K562 (cell line): ENCODE measurements around the gene ZKSCAN4. TPM values are rescaled to one million over a fixed set of nuclear protein-coding genes. Genes with fewer than 3 reads are reported as not detected.

Source experiments
- ATAC-seq: fragments of 200-7000 bp; cut with Tn5 transposase; 3 replicates; pipeline ENCODE4 v1.9.1; 2020; ENCODE audit warnings: moderate library complexity
- BruUV-seq: library from RNA; stranded (reverse); fragments of 400-500 nt; replicated peaks from 2 replicates; lab custom pipeline; 2021; lab: Mats Ljungman, UMichigan
- CTCF ChIA-PET: fragments of 300-600 bp; formaldehyde crosslinking; extraction: SDS; loops from one replicate; lab custom pipeline; 2021; ENCODE audit warnings: low intra/inter-chr PET ratio; lab: Yijun Ruan, JAX
- POLR2A ChIA-PET: fragments of 300-600, 350-650 bp; sonication (Branson Sonifier 250); formaldehyde crosslinking; extraction: SDS; loops from one replicate; lab custom pipeline; 2021; ENCODE audit warnings: antibody characterized with exemption, inconsistent platforms; lab: Yijun Ruan, JAX
- DNase-seq, 4 experiments: peaks; one replicate each; pipeline versions ENCODE4 v3.0.0 to v3.0.0-alpha.2; 2011 to 2018; ENCODE audit warnings: low spot score in 3 of 4, mixed read lengths in 3 of 4; ENCODE audit errors: extremely low read depth in 1 of 4
- FAIRE-seq: peaks from 2 replicates; lab custom pipeline; 2011; peaks lifted over from hg19 to GRCh38; lab: Jason Lieb, UNC
- H2AFZ ChIP-seq: 2 replicates; pipeline ENCODE4 v1.6.0; 2011; ENCODE audit warnings: low read depth, low read length, control low read depth, inconsistent platforms
- H3K27ac ChIP-seq: fragments of 200-600 bp; 3 replicates; pipeline ENCODE4 v1.8.0; 2011; ENCODE audit warnings: low read depth, mild to moderate bottlenecking, control low read depth, inconsistent platforms, low read length, moderate library complexity, mixed read lengths; ENCODE audit errors: extremely low read depth
- H3K27me3 ChIP-seq, 2 experiments: fragments of 300-600 bp in 1 of 2; 2 replicates in 1 of 2; 3 replicates in 1 of 2; pipeline versions ENCODE4 v1.6.0 to v1.8.0; 2011; ENCODE audit warnings: inconsistent platforms in 2 of 2, low read length in 2 of 2, mild to moderate bottlenecking in 1 of 2, mixed read lengths in 1 of 2, moderate library complexity in 1 of 2; ENCODE audit not compliant: control insufficient read depth in 2 of 2, insufficient read depth in 2 of 2
- H3K36me3 ChIP-seq: fragments of 300-600 bp; 3 replicates; pipeline ENCODE4 v1.8.0; 2011; ENCODE audit warnings: mild to moderate bottlenecking, low read length, inconsistent platforms; ENCODE audit not compliant: control insufficient read depth, insufficient read depth
- H3K4me1 ChIP-seq, 2 experiments: fragments of 200-600 bp in 1 of 2; replicated peaks in 1 of 2; 2 replicates in 1 of 2; 3 replicates in 1 of 2; pipeline versions ENCODE4 v1.5.1 to v1.8.0; 2011; ENCODE audit warnings: inconsistent platforms in 2 of 2, low read length in 2 of 2, mild to moderate bottlenecking in 1 of 2, mixed read lengths in 1 of 2, moderate library complexity in 1 of 2; ENCODE audit not compliant: control insufficient read depth in 2 of 2, insufficient read depth in 2 of 2
- H3K4me2 ChIP-seq: 2 replicates; pipeline ENCODE4 v1.6.1; 2011; ENCODE audit warnings: low read length, control low read depth, inconsistent platforms, mixed read lengths; ENCODE audit not compliant: insufficient read depth
- H3K4me3 ChIP-seq: fragments of 200-600 bp; sonication (generic), shearing (Covaris generic); 2 replicates; pipeline ENCODE4 v1.5.1; 2016; ENCODE audit warnings: control low read depth, inconsistent platforms
- H3K79me2 ChIP-seq: fragments of 200-600 bp; 3 replicates; pipeline ENCODE4 v1.8.0; 2011; ENCODE audit warnings: low read length, inconsistent platforms; ENCODE audit not compliant: control insufficient read depth, insufficient read depth
- H3K9ac ChIP-seq, 2 experiments: 2 replicates each; pipeline versions ENCODE4 v1.6.0 to v1.6.1; 2011; ENCODE audit warnings: low read depth in 2 of 2, low read length in 2 of 2, control low read depth in 1 of 2, inconsistent platforms in 1 of 2, mild to moderate bottlenecking in 1 of 2, mixed read lengths in 1 of 2; ENCODE audit not compliant: insufficient read depth in 1 of 2
- H3K9me1 ChIP-seq: one replicate; pipeline ENCODE4 v1.6.0; 2011; ENCODE audit warnings: inconsistent platforms, mild to moderate bottlenecking, low read length, moderate library complexity; ENCODE audit not compliant: control insufficient read depth, insufficient read depth
- H3K9me3 ChIP-seq: replicated peaks from 2 replicates; pipeline ENCODE4 v1.5.1; 2011; ENCODE audit warnings: low read depth, low read length, inconsistent platforms; ENCODE audit not compliant: control insufficient read depth, insufficient read depth
- H4K20me1 ChIP-seq: replicated peaks from 2 replicates; pipeline ENCODE4 v1.6.1; 2011; ENCODE audit warnings: low read length, inconsistent platforms, mixed read lengths; ENCODE audit not compliant: control insufficient read depth, insufficient read depth
- BCL6 ChIP-seq: fragments of 250-450 bp; sonication (Bioruptor Pico); IDR thresholded peaks from 2 replicates; pipeline ENCODE4 v1.4.0; 2020
- CEBPB ChIP-seq: fragments of 450-650 bp; IDR thresholded peaks from 2 replicates; pipeline ENCODE4 v1.6.1; 2016; ENCODE audit warnings: missing genetic modification characterization, missing compliant biosample characterization
- CEBPG ChIP-seq, 3 experiments: fragments of 200-800 bp in 1 of 3; sonication (Bioruptor generic) in 1 of 3; sonication (generic) in 1 of 3; formaldehyde crosslinking in 1 of 3; IDR thresholded peaks in 2 of 3; conservative IDR thresholded peaks in 1 of 3; 2 replicates each; pipeline versions ENCODE4 v1.6.1 to v1.8.0; 2016 to 2022; ENCODE audit warnings: missing compliant biosample characterization in 2 of 3, missing genetic modification characterization in 2 of 3, mild to moderate bottlenecking in 1 of 3, missing genetic modification reagents in 1 of 3
- CHD2 ChIP-seq: IDR thresholded peaks from 2 replicates; pipeline ENCODE4 v1.6.1; 2011; ENCODE audit warnings: low read depth, low read length
- E4F1 ChIP-seq: fragments of 250-450 bp; sonication (Bioruptor Pico); IDR thresholded peaks from 2 replicates; pipeline ENCODE4 v1.5.0; 2021; ENCODE audit warnings: mild to moderate bottlenecking, borderline replicate concordance
- HDGF ChIP-seq: fragments of 450-650 bp; IDR thresholded peaks from 2 replicates; pipeline ENCODE4 v1.6.1; 2016
- MTA3 ChIP-seq: fragments of 450-650 bp; formaldehyde crosslinking; IDR thresholded peaks from 2 replicates; pipeline ENCODE4 v1.6.1; 2017; ENCODE audit warnings: mild to moderate bottlenecking, borderline replicate concordance
- MYBL2 ChIP-seq, 2 experiments: fragments of 450-650 bp in 1 of 2; sonication (generic) in 1 of 2; formaldehyde crosslinking in 1 of 2; IDR thresholded peaks; 2 replicates each; pipeline versions ENCODE4 v1.6.1 to v1.8.1; 2017 to 2022; ENCODE audit warnings: borderline replicate concordance in 1 of 2, inconsistent platforms in 1 of 2, low read depth in 1 of 2, mild to moderate bottlenecking in 1 of 2, missing genetic modification reagents in 1 of 2, moderate library complexity in 1 of 2
- NONO ChIP-seq, 2 experiments: fragments of 200-400 bp in 1 of 2; fragments of 450-650 bp in 1 of 2; formaldehyde crosslinking in 1 of 2; IDR thresholded peaks; 2 replicates each; pipeline ENCODE4 v1.6.1; 2017; ENCODE audit warnings: low read depth in 2 of 2, mild to moderate bottlenecking in 2 of 2, moderate library complexity in 2 of 2, low read length in 1 of 2
- NRF1 ChIP-seq, 2 experiments: fragments of 450-650 bp; IDR thresholded peaks in 1 of 2; conservative IDR thresholded peaks in 1 of 2; 2 replicates each; pipeline ENCODE4 v1.6.1; 2014; ENCODE audit warnings: mild to moderate bottlenecking in 2 of 2
- TAF9B ChIP-seq: fragments of 450-650 bp; IDR thresholded peaks from 2 replicates; pipeline ENCODE4 v1.6.1; 2018; ENCODE audit warnings: mild to moderate bottlenecking; ENCODE audit not compliant: partially characterized antibody
- TRIM24 ChIP-seq, 2 experiments: fragments of 450-650 bp; IDR thresholded peaks; 2 replicates each; pipeline ENCODE4 v1.6.1; 2016
- ZBTB33 ChIP-seq: sonication (generic); formaldehyde crosslinking; IDR thresholded peaks from 2 replicates; pipeline ENCODE4 v1.8.1; 2023; ENCODE audit warnings: mild to moderate bottlenecking, missing genetic modification reagents
- ZNF707 ChIP-seq: fragments of 250-450 bp; sonication (Bioruptor Pico); conservative IDR thresholded peaks from 2 replicates; pipeline ENCODE4 v1.8.0; 2022; ENCODE audit warnings: inconsistent platforms, mild to moderate bottlenecking, moderate library complexity
- WGBS: fragments of 100-300 bp; shearing (Covaris generic); methylation state at CpG from one replicate; pipeline ENCODE4 v1.1.6; 2016; ENCODE audit warnings: low coverage, mixed read lengths; ENCODE audit not compliant: insufficient coverage; ENCODE audit errors: missing lambda C conversion rate; 5-methylcytosine and 5-hydroxymethylcytosine counted together
- in situ Hi-C: fragments of 300-500 bp; cut with MboI; formaldehyde crosslinking; loops from 4 replicates; pipeline ENCODE4 v1.15.0; 2018; ENCODE audit warnings: inconsistent platforms, mixed read lengths
- intact Hi-C: fragments of 100-400 bp; cut with micrococcal nuclease; formaldehyde crosslinking; loops from 2 replicates; pipeline ENCODE4 v1.14.2; 2022
- polyA plus RNA-seq, 8 experiments: library from polyadenylated mRNA; depleted of rRNA in 4 of 8; stranded (reverse) in 5 of 8; unstranded in 3 of 8; fragments of >200 nt; fragmentation: Nextera tagmentation in 2 of 8; fragmentation: Illumina TruSeq in 1 of 8; extraction: Ambion mirVana in 2 of 8; extraction: Trizol in 1 of 8; gene quantifications; 2 replicates each; pipeline versions ENCODE4 v1.2.1 to v1.2.3, GENCODE V29; 2011 to 2014; ENCODE audit warnings: inconsistent platforms in 1 of 8, missing spikeins in 1 of 8
- total RNA-seq, 7 experiments: library from RNA; depleted of rRNA in 6 of 7; stranded (reverse); fragments of >200 nt in 6 of 7; fragmentation: Illumina TruSeq in 2 of 7; extraction: Trizol in 2 of 7; gene quantifications; 2 replicates each; pipeline versions ENCODE4 v1.2.1 to v1.2.3, GENCODE V29; 2011 to 2021; ENCODE audit warnings: low replicate concordance in 1 of 7

Gene ZKSCAN4
- total and polyA plus RNA-seq, 9 of the 15 experiments (the other 6 are each of a cell fraction or from before 2014, with no cell fraction given): 1.2 to 5.3 (median 4.7) TPM

GRCh38 chr6:28215425-28215824 is 36.6 kb downstream of the ZKSCAN4 start:
- in situ Hi-C loops (no loop called here), intact Hi-C loops (loop anchor here (5.0 to 10.0 kb wide), 3 partner anchors 272 to 1051 kb away; a partner anchor contains a TSS)
- no peaks in the 10 kb centered on the region for H3K9me1 ChIP-seq
- H4K20me1 ChIP-seq: no peaks in the 10 kb centered on the region; the same call in 1 of the 2 replicates
- peak overlapping the region; percentile 2 to 40; a peak in 2 of 4 replicates for H3K9ac ChIP-seq
- peak overlapping the region; percentile 59 for H3K4me2 ChIP-seq
- no peaks in the 10 kb centered on the region for H3K27me3 ChIP-seq
- POLR2A ChIA-PET: interaction anchor here (0.6 to 1.5 kb wide), 3 partner anchors 10 to 1012 kb away, joined by 3 to 5 read pairs (median 3); partner anchors contain the start of gene ZSCAN9
- TF ChIP-seq MYBL2 (IDR thresholded peaks at IDR 0.05; ENCODE audit: low read depth): peak; percentile 47; the same call in 1 of the 2 replicates
- no peak for TF ChIP-seq MYBL2 (CRISPR knock-in tag; IDR thresholded peaks at IDR 0.05; ENCODE audit: borderline replicate concordance)
- TF ChIP-seq CHD2: no peak
- no peak for TF ChIP-seq NONO (IDR thresholded peaks at IDR 0.05; ENCODE audit: low read depth in 2 of 2, low read length in 1 of 2)
- TF ChIP-seq ZBTB33 (CRISPR knock-in tag): 0 out of 2 replicates have a peak, but pooled peaks have one; percentile 11
- TF ChIP-seq MTA3: 0 out of 2 replicates have a peak, but pooled peaks have one; percentile 16
- TF ChIP-seq CEBPG (CRISPR knock-in tag; IDR thresholded peaks at IDR 0.05): no peak
- 0 out of 4 replicates have a peak, but pooled peaks of 1 of the 2 experiments have one; percentile 39 for TF ChIP-seq CEBPG (tag; conservative IDR thresholded peaks at IDR 0.05 in 1 of 2, IDR thresholded peaks at IDR 0.05 in 1 of 2)
- peak in 1 of 2 experiments; percentile 48; a peak in 1 of 4 replicates for TF ChIP-seq TRIM24 (IDR thresholded peaks at IDR 0.05)
- peak; percentile 85 for TF ChIP-seq CEBPB (tag)
- no peak for TF ChIP-seq ZNF707 (CRISPR knock-in tag)
- TF ChIP-seq HDGF: no peak
- TF ChIP-seq TAF9B: no peak
- peak; percentile 53 to 65; a peak in 3 of 4 replicates for TF ChIP-seq NRF1 (conservative IDR thresholded peaks at IDR 0.05 in 1 of 2, IDR thresholded peaks at IDR 0.05 in 1 of 2)
- no peak for TF ChIP-seq BCL6 (CRISPR knock-in tag)
- TF ChIP-seq E4F1 (CRISPR knock-in tag): peak; percentile 75; the same call in 1 of the 2 replicates
- H2AFZ ChIP-seq: peak overlapping the region; percentile 42
- no peak overlapping the region for H3K27ac ChIP-seq
- ATAC-seq (no peak), DNase-seq (peak; percentile 36 to 69 (median 41)), FAIRE-seq (no peak)
- WGBS: 43% methylated on average over 8 of the region's 8 CpGs
- peaks cover 18% of the 10 kb centered on the region for H3K79me2 ChIP-seq
- H3K36me3 ChIP-seq: no peaks in the 10 kb centered on the region
- no peak overlapping the region for H3K4me3 ChIP-seq
- no peaks in the 10 kb centered on the region for H3K9me3 ChIP-seq
- BruUV-seq: no TSS peak
- H3K4me1 ChIP-seq: peaks cover 29 to 40% of the 10 kb centered on the region in 2 experiments
- CTCF ChIA-PET: no interaction called here
